Uterus (tissue), 4 donors: Measurements from ENCODE around the gene MRPL38. TPM values are rescaled to one million over a fixed set of nuclear protein-coding genes. Genes with fewer than 3 reads are reported as not detected.

Experiments used
- DNase-seq, 2 donors: peaks; one replicate each; pipeline ENCODE4 v3.0.0-alpha.2; 2019 to 2020
- H3K27ac ChIP-seq, 2 donors: fragments of 200-600 bp; sonication (generic); 1 replicate in 1 of 2; 2 replicates in 1 of 2; pipeline ENCODE4 v1.5.1; 2016 to 2018
- H3K27me3 ChIP-seq, 2 donors: fragments of 200-600 bp; sonication (generic); one replicate each; pipeline ENCODE4 v1.5.1; 2018 to 2019; ENCODE audit warnings: control low read depth in 1 of 2
- H3K36me3 ChIP-seq, 2 donors: fragments of 200-600 bp; sonication (generic); one replicate each; pipeline ENCODE4 v1.5.1; 2019; ENCODE audit warnings: control low read depth in 1 of 2
- H3K4me1 ChIP-seq, 2 donors: fragments of 200-600 bp; sonication (generic); one replicate each; pipeline ENCODE4 v1.5.1; 2018 to 2019; ENCODE audit warnings: control low read depth in 1 of 2
- H3K4me3 ChIP-seq, 2 donors: fragments of 200-600 bp; sonication (generic); 1 replicate in 1 of 2; 2 replicates in 1 of 2; pipeline ENCODE4 v1.5.1; 2018 to 2019; ENCODE audit warnings: mild to moderate bottlenecking in 1 of 2
- H3K9me3 ChIP-seq, 2 donors: fragments of 200-600 bp; sonication (generic); one replicate each; pipeline ENCODE4 v1.5.1; 2019; ENCODE audit warnings: control low read depth in 1 of 2
- CTCF ChIP-seq, 4 experiments: fragments of 200-600 bp in 2 of 4; fragments of 450-650 bp in 2 of 4; sonication (generic) in 2 of 4; IDR thresholded peaks; one replicate each; pipeline ENCODE4 v1.5.1; 2016 to 2019; ENCODE audit warnings: antibody characterized with exemption in 4 of 4, mild to moderate bottlenecking in 2 of 4, moderate library complexity in 1 of 4
- POLR2A ChIP-seq, 2 donors: fragments of 450-650 bp; IDR thresholded peaks; one replicate each; pipeline ENCODE4 v1.6.1; 2016; ENCODE audit warnings: antibody characterized with exemption in 2 of 2, mild to moderate bottlenecking in 1 of 2, moderate library complexity in 1 of 2
- intact Hi-C: fragments of 100-400 bp; cut with DNase I; formaldehyde crosslinking; loops from one replicate; pipeline ENCODE4 v1.15.1; 2023; ENCODE audit warnings: low total_unique reads
- total RNA-seq, 4 donors: library from RNA; depleted of rRNA in 3 of 4; stranded (reverse); fragments of >200 nt in 3 of 4; gene quantifications; one replicate each; pipeline versions ENCODE4 v1.1.0 to v1.2.4, GENCODE V29; 2014 to 2023
- donor health status: DM: yes; HTN: yes; CAD: no.

MRPL38 gene
- 10 to 100 TPM; 32.3 to 99.8 (median 47.8) TPM for total RNA-seq

GRCh38 chr17:75904749-75905521 is at the start of gene MRPL38:
Gene MRPL38, minus strand, starts transcription at chr17:75904884. Its CDS starts 9 bp downstream, at chr17:75904875.
- no peaks in the 10 kb centered on the region for H3K27me3 ChIP-seq
- TF ChIP-seq CTCF (IDR thresholded peaks at IDR 0.05) (peak; percentile 98 to 100 (median 100)), POLR2A (IDR thresholded peaks at IDR 0.05) (peak; percentile 80 to 81)
- intact Hi-C loops: no loop called here
- H3K4me3 ChIP-seq: peak within 1 kb of the TSS; percentile 65 to 75
- DNase-seq: peak; percentile 91 to 94
- H3K9me3 ChIP-seq: no peaks in the 10 kb centered on the region
- no peaks in the 10 kb centered on the region for H3K36me3 ChIP-seq
- H3K4me1 ChIP-seq: peaks cover 0 to 7% of the 10 kb centered on the region in 2 donors
- peak within 1 kb of the TSS; percentile 93 for H3K27ac ChIP-seq

- TF ChIP-seq CTCF (IDR thresholded peaks at IDR 0.05): no peak
- no peak for TF ChIP-seq POLR2A (IDR thresholded peaks at IDR 0.05)
- Histone ChIP-seq H3K4me3 (no peak overlapping the region), H3K27me3 (no peaks in the 10 kb centered on the region), H3K36me3 (no peaks in the 10 kb centered on the region), H3K4me1 (no peaks in the 10 kb centered on the region), H3K27ac (no peak overlapping the region), H3K9me3 (no peaks in the 10 kb centered on the region)
- no peak for DNase-seq
- intact Hi-C loops: no loop called here
Observed at GRCh38 chr17:75950855-75951554, 46.3 kb upstream of the MRPL38 start.

GRCh38 chr17:75950421-75950820 is 45.7 kb upstream of the MRPL38 start:
- TF ChIP-seq POLR2A (IDR thresholded peaks at IDR 0.05) (no peak), CTCF (IDR thresholded peaks at IDR 0.05) (no peak)
- Histone ChIP-seq H3K9me3 (no peaks in the 10 kb centered on the region), H3K4me1 (no peaks in the 10 kb centered on the region), H3K36me3 (no peaks in the 10 kb centered on the region), H3K27ac (no peak overlapping the region), H3K27me3 (no peaks in the 10 kb centered on the region), H3K4me3 (no peak overlapping the region)
- DNase-seq: no peak
- intact Hi-C loops: no loop called here

GRCh38 chr17:75945211-75945610 is 40.5 kb upstream of the MRPL38 start:
- no peak overlapping the region for H3K4me3 ChIP-seq
- no peaks in the 10 kb centered on the region for H3K27me3 ChIP-seq
- no peak for DNase-seq
- TF ChIP-seq POLR2A (IDR thresholded peaks at IDR 0.05) (no peak), CTCF (IDR thresholded peaks at IDR 0.05) (no peak)
- H3K27ac ChIP-seq: no peak overlapping the region
- H3K4me1 ChIP-seq: no peaks in the 10 kb centered on the region
- H3K36me3 ChIP-seq: no peaks in the 10 kb centered on the region
- intact Hi-C loops: no loop called here
- no peaks in the 10 kb centered on the region for H3K9me3 ChIP-seq

- no peaks in the 10 kb centered on the region for H3K27me3 ChIP-seq
- no peak overlapping the region for H3K4me3 ChIP-seq
- intact Hi-C loops: no loop called here
- no peaks in the 10 kb centered on the region for H3K36me3 ChIP-seq
- DNase-seq: no peak
- TF ChIP-seq POLR2A (IDR thresholded peaks at IDR 0.05): no peak
- no peak for TF ChIP-seq CTCF (IDR thresholded peaks at IDR 0.05)
- H3K27ac ChIP-seq: no peak overlapping the region
- H3K9me3 ChIP-seq: no peaks in the 10 kb centered on the region
- H3K4me1 ChIP-seq: no peaks in the 10 kb centered on the region
Observed at GRCh38 chr17:75943491-75943890, 38.8 kb upstream of the MRPL38 start.
